GM23338 (cell line): ENCODE measurements around the gene EMILIN2. TPM values are rescaled to one million over a fixed set of nuclear protein-coding genes. Genes with fewer than 3 reads are reported as not detected.

ENCODE experiments used
- ATAC-seq: fragments of 200-7000 bp; cut with Tn5 transposase; 3 replicates; pipeline ENCODE4 v1.9.1; 2020
- DNase-seq: peaks from one replicate; pipeline ENCODE4 v3.0.0-alpha.2; 2015; ENCODE audit warnings: low spot score
- H2AFZ ChIP-seq: fragments of 200-600 bp; sonication (generic); 2 replicates; pipeline ENCODE4 v1.8.0; 2016; ENCODE audit warnings: antibody characterized with exemption, mild to moderate bottlenecking, moderate library complexity
- H3F3A ChIP-seq: fragments of 200-600 bp; sonication (generic); replicated peaks from 2 replicates; pipeline ENCODE4 v1.8.0; 2017; ENCODE audit warnings: antibody characterized with exemption, mixed run types, low read depth
- H3K27ac ChIP-seq: fragments of 200-600 bp; sonication (generic); 2 replicates; pipeline ENCODE4 v1.6.1; 2016; ENCODE audit warnings: low read depth
- H3K27me3 ChIP-seq: fragments of 200-600 bp; sonication (generic); 2 replicates; pipeline ENCODE4 v1.8.0; 2016; ENCODE audit warnings: mild to moderate bottlenecking, mixed run types, moderate library complexity; ENCODE audit not compliant: insufficient read depth
- H3K36me3 ChIP-seq: fragments of 200-600 bp; sonication (generic); 2 replicates; pipeline ENCODE4 v1.8.0; 2016; ENCODE audit warnings: mild to moderate bottlenecking; ENCODE audit not compliant: insufficient read depth
- H3K4me1 ChIP-seq: fragments of 200-600 bp; sonication (generic); 2 replicates; pipeline ENCODE4 v1.8.0; 2016; ENCODE audit warnings: mild to moderate bottlenecking, moderate library complexity; ENCODE audit not compliant: insufficient read depth
- H3K4me2 ChIP-seq: fragments of 200-600 bp; sonication (generic); 2 replicates; pipeline ENCODE4 v1.7.1; 2017; ENCODE audit warnings: mixed run types
- H3K4me3 ChIP-seq: fragments of 200-600 bp; sonication (generic); 2 replicates; pipeline ENCODE4 v1.6.1; 2016; ENCODE audit warnings: mixed run types
- H3K79me2 ChIP-seq: fragments of 200-600 bp; sonication (generic); replicated peaks from 2 replicates; pipeline ENCODE4 v1.8.0; 2017; ENCODE audit warnings: mild to moderate bottlenecking; ENCODE audit not compliant: insufficient read depth
- H3K9me2 ChIP-seq: fragments of 200-600 bp; sonication (generic); 2 replicates; pipeline ENCODE4 v1.8.0; 2017; ENCODE audit not compliant: insufficient read depth
- H4K20me1 ChIP-seq: fragments of 200-600 bp; sonication (generic); replicated peaks from 2 replicates; pipeline ENCODE4 v1.8.0; 2017; ENCODE audit warnings: mild to moderate bottlenecking; ENCODE audit not compliant: insufficient read depth
- H3K27ac Mint-ChIP-seq: 2 replicates; pipeline ENCODE4 v1.8.0; 2020; ENCODE audit warnings: inconsistent platforms, mild to moderate bottlenecking, moderate library complexity, mixed read lengths
- H3K27me3 Mint-ChIP-seq: 3 replicates; pipeline ENCODE4 v1.8.0; 2022; ENCODE audit warnings: low read depth, mild to moderate bottlenecking, moderate library complexity, mixed read lengths, inconsistent platforms; ENCODE audit not compliant: insufficient read depth, poor library complexity
- H3K36me3 Mint-ChIP-seq: 3 replicates; pipeline ENCODE4 v1.8.0; 2021; ENCODE audit warnings: low read depth, mild to moderate bottlenecking, inconsistent platforms, moderate library complexity, mixed read lengths
- H3K4me1 Mint-ChIP-seq: 3 replicates; pipeline ENCODE4 v1.8.0; 2020; ENCODE audit warnings: mild to moderate bottlenecking, inconsistent platforms, mixed read lengths
- H3K4me3 Mint-ChIP-seq: 3 replicates; pipeline ENCODE4 v1.8.0; 2021; ENCODE audit warnings: moderate library complexity, mild to moderate bottlenecking, inconsistent platforms, mixed read lengths
- H3K9me3 Mint-ChIP-seq: 3 replicates; pipeline ENCODE4 v1.8.0; 2020; ENCODE audit warnings: moderate library complexity, mild to moderate bottlenecking, inconsistent platforms, mixed read lengths
- CREB1 ChIP-seq: fragments of 250-450 bp; sonication (Bioruptor Pico); IDR thresholded peaks from 2 replicates; pipeline ENCODE4 v1.5.0; 2020; ENCODE audit warnings: low read depth, mild to moderate bottlenecking, moderate library complexity
- EZH2 ChIP-seq: fragments of 200-600 bp; sonication (generic); IDR thresholded peaks from one replicate; pipeline ENCODE4 v1.8.0; 2017; ENCODE audit warnings: antibody characterized with exemption, mild to moderate bottlenecking, low read depth; ENCODE audit not compliant: unreplicated experiment
- EZH2phosphoT487 ChIP-seq: fragments of 200-600 bp; sonication (generic); IDR thresholded peaks from one replicate; pipeline ENCODE4 v1.8.1; 2018; ENCODE audit warnings: antibody characterized with exemption; ENCODE audit not compliant: unreplicated experiment
- JUNB ChIP-seq: IDR thresholded peaks from one replicate; pipeline ENCODE4 v1.6.1; 2016; ENCODE audit warnings: antibody characterized with exemption; ENCODE audit not compliant: unreplicated experiment
- NANOG ChIP-seq: IDR thresholded peaks from 2 replicates; pipeline ENCODE4 v1.6.1; 2016; ENCODE audit warnings: antibody characterized with exemption, borderline replicate concordance
- POLR2AphosphoS5 ChIP-seq: IDR thresholded peaks from 2 replicates; pipeline ENCODE4 v1.6.1; 2016; ENCODE audit warnings: antibody characterized with exemption, low read depth
- STAT1 ChIP-seq: IDR thresholded peaks from one replicate; pipeline ENCODE4 v1.6.1; 2016; ENCODE audit warnings: antibody characterized with exemption; ENCODE audit not compliant: unreplicated experiment
- ZNF114 ChIP-seq: fragments of 250-450 bp; sonication (Bioruptor Pico); IDR thresholded peaks from 2 replicates; pipeline ENCODE4 v1.5.0; 2020; ENCODE audit warnings: mild to moderate bottlenecking, moderate library complexity
- ZNF331 ChIP-seq: fragments of 250-450 bp; sonication (Bioruptor Pico); IDR thresholded peaks from 2 replicates; pipeline ENCODE4 v1.5.0; 2020; ENCODE audit warnings: low read depth, mild to moderate bottlenecking, moderate library complexity
- polyA plus RNA-seq: library from polyadenylated mRNA; unstranded; fragments of >200 nt; fragmentation: Nextera tagmentation; extraction: Ambion mirVana; gene quantifications from 2 replicates; pipeline ENCODE4 v1.2.1, GENCODE V29; 2016
- total RNA-seq: library from RNA; depleted of rRNA; stranded (reverse); fragments of >200 nt; shearing (Covaris generic); gene quantifications from 2 replicates; pipeline ENCODE4 v1.2.3, GENCODE V29; 2014
- TF ChIP-seq, protein P1 (sequence below): IDR thresholded peaks from 2 replicates; pipeline ENCODE4 v1.6.1; 2016; ENCODE audit warnings: antibody characterized with exemption
- TF ChIP-seq, protein P2 (sequence below), 2 experiments: fragments of 200-600 bp in 1 of 2; sonication (generic) in 1 of 2; conservative IDR thresholded peaks; 2 replicates each; pipeline versions ENCODE4 v1.5.1 to v1.6.1; 2016 to 2017; ENCODE audit warnings: antibody characterized with exemption in 2 of 2, low read depth in 2 of 2, mild to moderate bottlenecking in 2 of 2, moderate library complexity in 1 of 2
- TF ChIP-seq, protein P3 (sequence below): IDR thresholded peaks from one replicate; pipeline ENCODE4 v1.6.1; 2018; ENCODE audit warnings: antibody characterized with exemption; ENCODE audit not compliant: unreplicated experiment
- TF ChIP-seq, protein P4 (sequence below): fragments of 250-450 bp; sonication (Bioruptor Pico); IDR thresholded peaks from 2 replicates; pipeline ENCODE4 v1.5.0; 2020; ENCODE audit warnings: mild to moderate bottlenecking, moderate library complexity

EMILIN2 gene
- total and polyA plus RNA-seq, 2 experiments from 2014 or later = 3.0 to 11.6 TPM

DNA sequence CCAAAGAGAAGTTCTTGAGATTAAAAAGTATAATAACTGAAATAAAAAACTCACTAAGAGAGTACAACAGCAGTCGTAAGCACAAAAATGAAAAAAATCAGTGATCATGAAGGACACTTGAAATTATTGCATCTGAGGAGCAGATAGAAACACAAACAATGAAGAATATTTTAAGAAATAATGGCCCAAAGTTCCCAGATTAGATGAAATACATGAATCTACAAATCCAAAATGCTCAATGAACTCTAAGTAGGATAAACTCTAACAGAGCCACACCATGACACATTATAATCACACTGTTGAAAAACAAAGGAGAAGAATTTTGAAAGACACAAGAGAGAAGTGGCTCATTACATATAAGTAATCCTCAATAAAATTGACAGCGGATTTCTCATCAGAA, 31.9 kb upstream of the EMILIN2 start:
- Histone ChIP-seq H2AFZ (no peak overlapping the region), H3K4me2 (no peak overlapping the region), H4K20me1 (no peaks in the 10 kb centered on the region), H3K27ac (no peak overlapping the region), H3K36me3 (no peaks in the 10 kb centered on the region), H3F3A (no peaks in the 10 kb centered on the region), H3K9me2 (no peaks in the 10 kb centered on the region), H3K4me3 (no peak overlapping the region), H3K27me3 (no peaks in the 10 kb centered on the region), H3K4me1 (0 out of 2 replicates have a peak, but pooled peaks cover 5% of the 10 kb centered on the region), H3K79me2 (no peaks in the 10 kb centered on the region)
- Mint-ChIP-seq H3K9me3 (peaks cover 16% of the 10 kb centered on the region), H3K36me3 (peaks cover 13% of the 10 kb centered on the region; the same call in 2 of the 3 replicates), H3K4me1 (peaks cover 7% of the 10 kb centered on the region), H3K27ac (no peak overlapping the region), H3K4me3 (no peak overlapping the region), H3K27me3 (no peaks in the 10 kb centered on the region)
- no peak for DNase-seq
- TF ChIP-seq JUNB (no peak), CREB1 (CRISPR knock-in tag) (no peak), ZNF331 (no peak), STAT1 (no peak), EZH2 (no peak), ZNF114 (CRISPR knock-in tag) (no peak), NANOG (no peak), POLR2AphosphoS5 (no peak), EZH2phosphoT487 (no peak)
- TF ChIP-seq, protein P1, sequence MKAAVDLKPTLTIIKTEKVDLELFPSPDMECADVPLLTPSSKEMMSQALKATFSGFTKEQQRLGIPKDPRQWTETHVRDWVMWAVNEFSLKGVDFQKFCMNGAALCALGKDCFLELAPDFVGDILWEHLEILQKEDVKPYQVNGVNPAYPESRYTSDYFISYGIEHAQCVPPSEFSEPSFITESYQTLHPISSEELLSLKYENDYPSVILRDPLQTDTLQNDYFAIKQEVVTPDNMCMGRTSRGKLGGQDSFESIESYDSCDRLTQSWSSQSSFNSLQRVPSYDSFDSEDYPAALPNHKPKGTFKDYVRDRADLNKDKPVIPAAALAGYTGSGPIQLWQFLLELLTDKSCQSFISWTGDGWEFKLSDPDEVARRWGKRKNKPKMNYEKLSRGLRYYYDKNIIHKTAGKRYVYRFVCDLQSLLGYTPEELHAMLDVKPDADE = no peak
- TF ChIP-seq, protein P2, sequence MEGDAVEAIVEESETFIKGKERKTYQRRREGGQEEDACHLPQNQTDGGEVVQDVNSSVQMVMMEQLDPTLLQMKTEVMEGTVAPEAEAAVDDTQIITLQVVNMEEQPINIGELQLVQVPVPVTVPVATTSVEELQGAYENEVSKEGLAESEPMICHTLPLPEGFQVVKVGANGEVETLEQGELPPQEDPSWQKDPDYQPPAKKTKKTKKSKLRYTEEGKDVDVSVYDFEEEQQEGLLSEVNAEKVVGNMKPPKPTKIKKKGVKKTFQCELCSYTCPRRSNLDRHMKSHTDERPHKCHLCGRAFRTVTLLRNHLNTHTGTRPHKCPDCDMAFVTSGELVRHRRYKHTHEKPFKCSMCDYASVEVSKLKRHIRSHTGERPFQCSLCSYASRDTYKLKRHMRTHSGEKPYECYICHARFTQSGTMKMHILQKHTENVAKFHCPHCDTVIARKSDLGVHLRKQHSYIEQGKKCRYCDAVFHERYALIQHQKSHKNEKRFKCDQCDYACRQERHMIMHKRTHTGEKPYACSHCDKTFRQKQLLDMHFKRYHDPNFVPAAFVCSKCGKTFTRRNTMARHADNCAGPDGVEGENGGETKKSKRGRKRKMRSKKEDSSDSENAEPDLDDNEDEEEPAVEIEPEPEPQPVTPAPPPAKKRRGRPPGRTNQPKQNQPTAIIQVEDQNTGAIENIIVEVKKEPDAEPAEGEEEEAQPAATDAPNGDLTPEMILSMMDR (conservative IDR thresholded peaks at IDR 0.05; ENCODE audit: low read depth in 2 of 2) = no peak
- TF ChIP-seq, protein P3, sequence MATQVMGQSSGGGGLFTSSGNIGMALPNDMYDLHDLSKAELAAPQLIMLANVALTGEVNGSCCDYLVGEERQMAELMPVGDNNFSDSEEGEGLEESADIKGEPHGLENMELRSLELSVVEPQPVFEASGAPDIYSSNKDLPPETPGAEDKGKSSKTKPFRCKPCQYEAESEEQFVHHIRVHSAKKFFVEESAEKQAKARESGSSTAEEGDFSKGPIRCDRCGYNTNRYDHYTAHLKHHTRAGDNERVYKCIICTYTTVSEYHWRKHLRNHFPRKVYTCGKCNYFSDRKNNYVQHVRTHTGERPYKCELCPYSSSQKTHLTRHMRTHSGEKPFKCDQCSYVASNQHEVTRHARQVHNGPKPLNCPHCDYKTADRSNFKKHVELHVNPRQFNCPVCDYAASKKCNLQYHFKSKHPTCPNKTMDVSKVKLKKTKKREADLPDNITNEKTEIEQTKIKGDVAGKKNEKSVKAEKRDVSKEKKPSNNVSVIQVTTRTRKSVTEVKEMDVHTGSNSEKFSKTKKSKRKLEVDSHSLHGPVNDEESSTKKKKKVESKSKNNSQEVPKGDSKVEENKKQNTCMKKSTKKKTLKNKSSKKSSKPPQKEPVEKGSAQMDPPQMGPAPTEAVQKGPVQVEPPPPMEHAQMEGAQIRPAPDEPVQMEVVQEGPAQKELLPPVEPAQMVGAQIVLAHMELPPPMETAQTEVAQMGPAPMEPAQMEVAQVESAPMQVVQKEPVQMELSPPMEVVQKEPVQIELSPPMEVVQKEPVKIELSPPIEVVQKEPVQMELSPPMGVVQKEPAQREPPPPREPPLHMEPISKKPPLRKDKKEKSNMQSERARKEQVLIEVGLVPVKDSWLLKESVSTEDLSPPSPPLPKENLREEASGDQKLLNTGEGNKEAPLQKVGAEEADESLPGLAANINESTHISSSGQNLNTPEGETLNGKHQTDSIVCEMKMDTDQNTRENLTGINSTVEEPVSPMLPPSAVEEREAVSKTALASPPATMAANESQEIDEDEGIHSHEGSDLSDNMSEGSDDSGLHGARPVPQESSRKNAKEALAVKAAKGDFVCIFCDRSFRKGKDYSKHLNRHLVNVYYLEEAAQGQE = no peak
- TF ChIP-seq, protein P4, sequence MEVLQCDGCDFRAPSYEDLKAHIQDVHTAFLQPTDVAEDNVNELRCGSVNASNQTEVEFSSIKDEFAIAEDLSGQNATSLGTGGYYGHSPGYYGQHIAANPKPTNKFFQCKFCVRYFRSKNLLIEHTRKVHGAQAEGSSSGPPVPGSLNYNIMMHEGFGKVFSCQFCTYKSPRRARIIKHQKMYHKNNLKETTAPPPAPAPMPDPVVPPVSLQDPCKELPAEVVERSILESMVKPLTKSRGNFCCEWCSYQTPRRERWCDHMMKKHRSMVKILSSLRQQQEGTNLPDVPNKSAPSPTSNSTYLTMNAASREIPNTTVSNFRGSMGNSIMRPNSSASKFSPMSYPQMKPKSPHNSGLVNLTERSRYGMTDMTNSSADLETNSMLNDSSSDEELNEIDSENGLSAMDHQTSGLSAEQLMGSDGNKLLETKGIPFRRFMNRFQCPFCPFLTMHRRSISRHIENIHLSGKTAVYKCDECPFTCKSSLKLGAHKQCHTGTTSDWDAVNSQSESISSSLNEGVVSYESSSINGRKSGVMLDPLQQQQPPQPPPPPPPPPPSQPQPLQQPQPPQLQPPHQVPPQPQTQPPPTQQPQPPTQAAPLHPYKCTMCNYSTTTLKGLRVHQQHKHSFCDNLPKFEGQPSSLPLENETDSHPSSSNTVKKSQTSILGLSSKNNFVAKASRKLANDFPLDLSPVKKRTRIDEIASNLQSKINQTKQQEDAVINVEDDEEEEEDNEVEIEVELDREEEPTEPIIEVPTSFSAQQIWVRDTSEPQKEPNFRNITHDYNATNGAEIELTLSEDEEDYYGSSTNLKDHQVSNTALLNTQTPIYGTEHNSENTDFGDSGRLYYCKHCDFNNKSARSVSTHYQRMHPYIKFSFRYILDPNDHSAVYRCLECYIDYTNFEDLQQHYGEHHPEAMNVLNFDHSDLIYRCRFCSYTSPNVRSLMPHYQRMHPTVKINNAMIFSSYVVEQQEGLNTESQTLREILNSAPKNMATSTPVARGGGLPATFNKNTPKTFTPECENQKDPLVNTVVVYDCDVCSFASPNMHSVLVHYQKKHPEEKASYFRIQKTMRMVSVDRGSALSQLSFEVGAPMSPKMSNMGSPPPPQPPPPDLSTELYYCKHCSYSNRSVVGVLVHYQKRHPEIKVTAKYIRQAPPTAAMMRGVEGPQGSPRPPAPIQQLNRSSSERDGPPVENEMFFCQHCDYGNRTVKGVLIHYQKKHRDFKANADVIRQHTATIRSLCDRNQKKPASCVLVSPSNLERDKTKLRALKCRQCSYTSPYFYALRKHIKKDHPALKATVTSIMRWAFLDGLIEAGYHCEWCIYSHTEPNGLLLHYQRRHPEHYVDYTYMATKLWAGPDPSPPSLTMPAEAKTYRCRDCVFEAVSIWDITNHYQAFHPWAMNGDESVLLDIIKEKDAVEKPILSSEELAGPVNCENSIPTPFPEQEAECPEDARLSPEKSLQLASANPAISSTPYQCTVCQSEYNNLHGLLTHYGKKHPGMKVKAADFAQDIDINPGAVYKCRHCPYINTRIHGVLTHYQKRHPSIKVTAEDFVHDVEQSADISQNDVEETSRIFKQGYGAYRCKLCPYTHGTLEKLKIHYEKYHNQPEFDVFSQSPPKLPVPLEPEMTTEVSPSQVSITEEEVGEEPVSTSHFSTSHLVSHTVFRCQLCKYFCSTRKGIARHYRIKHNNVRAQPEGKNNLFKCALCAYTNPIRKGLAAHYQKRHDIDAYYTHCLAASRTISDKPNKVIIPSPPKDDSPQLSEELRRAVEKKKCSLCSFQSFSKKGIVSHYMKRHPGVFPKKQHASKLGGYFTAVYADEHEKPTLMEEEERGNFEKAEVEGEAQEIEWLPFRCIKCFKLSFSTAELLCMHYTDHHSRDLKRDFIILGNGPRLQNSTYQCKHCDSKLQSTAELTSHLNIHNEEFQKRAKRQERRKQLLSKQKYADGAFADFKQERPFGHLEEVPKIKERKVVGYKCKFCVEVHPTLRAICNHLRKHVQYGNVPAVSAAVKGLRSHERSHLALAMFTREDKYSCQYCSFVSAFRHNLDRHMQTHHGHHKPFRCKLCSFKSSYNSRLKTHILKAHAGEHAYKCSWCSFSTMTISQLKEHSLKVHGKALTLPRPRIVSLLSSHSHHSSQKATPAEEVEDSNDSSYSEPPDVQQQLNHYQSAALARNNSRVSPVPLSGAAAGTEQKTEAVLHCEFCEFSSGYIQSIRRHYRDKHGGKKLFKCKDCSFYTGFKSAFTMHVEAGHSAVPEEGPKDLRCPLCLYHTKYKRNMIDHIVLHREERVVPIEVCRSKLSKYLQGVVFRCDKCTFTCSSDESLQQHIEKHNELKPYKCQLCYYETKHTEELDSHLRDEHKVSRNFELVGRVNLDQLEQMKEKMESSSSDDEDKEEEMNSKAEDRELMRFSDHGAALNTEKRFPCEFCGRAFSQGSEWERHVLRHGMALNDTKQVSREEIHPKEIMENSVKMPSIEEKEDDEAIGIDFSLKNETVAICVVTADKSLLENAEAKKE (CRISPR knock-in tag) = no peak
- no peak for ATAC-seq
